Right ventricle myocardium inferior (tissue), 1 donor: ENCODE results near the gene SLC25A43. TPM values are rescaled to one million over a fixed set of nuclear protein-coding genes. Genes with fewer than 3 reads are reported as not detected.

Experiments
- ATAC-seq: fragments of 200-7000 bp; cut with Tn5 transposase; one replicate; pipeline ENCODE4 v1.9.1; 2020; ENCODE audit warnings: mild to moderate bottlenecking, moderate library complexity
- DNase-seq: peaks from one replicate; pipeline ENCODE4 v3.0.0; 2021; ENCODE audit errors: missing footprints
- intact Hi-C: fragments of 100-400 bp; cut with DNase I; formaldehyde crosslinking; loops from one replicate; pipeline ENCODE4 v1.11.0; 2022
- total RNA-seq: library from RNA; stranded (reverse); fragmentation: NEBNext Ultra II Directional; extraction: Animal tissue kit (Norgen Biotek cat#: 25700); gene quantifications from one replicate; pipeline ENCODE4 v1.2.1, GENCODE V29; 2021
- donor health status: DM: no; HTN: yes; CAD: no; lungs with severe emphysema.

Gene SLC25A43
- total RNA-seq, 1 donor from 2014 or later, result 2.2 TPM

- intact Hi-C loops, result no loop called here
- no peak for DNase-seq
- ATAC-seq, result no peak
These were observed 54.1 kb downstream of the SLC25A43 start for GRCh38 chrX:119453202-119453601.

DNA sequence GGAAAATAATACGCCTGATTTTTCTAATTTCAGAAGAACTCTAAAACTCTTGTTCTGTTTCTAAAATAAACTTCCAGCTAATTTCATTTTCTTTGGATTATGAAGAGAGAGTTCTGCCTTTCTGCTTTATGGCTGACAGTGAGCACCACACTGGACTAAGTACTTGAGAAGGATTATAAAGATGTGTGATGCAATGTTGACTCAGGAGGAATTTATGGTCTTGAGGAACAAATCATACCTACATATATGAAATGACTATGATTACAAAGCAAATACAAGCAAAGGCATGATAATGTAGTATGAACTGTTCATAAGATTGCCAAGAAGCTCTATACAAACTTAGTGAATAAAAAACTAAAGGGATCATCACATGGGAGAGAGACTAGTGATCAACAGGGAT, 56.1 kb downstream of the SLC25A43 start:
- DNase-seq (no peak), ATAC-seq (no peak)
- intact Hi-C loops, result no loop called here

GRCh38 chrX:119459181-119459580, 60.0 kb downstream of the SLC25A43 start:
- ATAC-seq (no peak), DNase-seq (no peak)
- intact Hi-C loops, result no loop called here

DNA sequence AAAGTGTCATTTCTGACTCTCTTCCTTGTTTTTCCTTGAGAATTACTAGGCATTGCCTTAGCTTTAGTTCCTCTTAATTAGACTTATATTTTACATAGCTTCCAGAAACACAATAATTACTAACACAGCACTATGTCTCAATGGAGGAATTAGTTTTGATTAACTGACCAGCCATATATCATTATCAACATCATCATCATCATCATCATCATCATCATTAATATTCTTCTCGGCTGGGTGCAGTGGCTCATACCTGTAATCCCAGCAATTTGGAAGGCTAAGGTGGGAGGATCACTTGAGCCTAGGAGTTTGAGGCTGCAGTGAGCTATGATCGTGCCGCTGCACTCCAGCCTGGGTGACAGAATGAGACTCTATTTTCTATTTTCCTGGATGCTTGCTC, 66.4 kb downstream of the SLC25A43 start:
- no peak for ATAC-seq
- intact Hi-C loops, result loop anchor here (5.0 kb wide), 3 partner anchors 38 to 228 kb away; partner anchors contain the start of gene PGRMC1
- DNase-seq, result no peak

GRCh38 chrX:119466970-119467369, 67.8 kb downstream of the SLC25A43 start:
- no peak for DNase-seq
- intact Hi-C loops, result loop anchor here (5.0 kb wide), 3 partner anchors 40 to 230 kb away; partner anchors contain the start of gene PGRMC1
- no peak for ATAC-seq

DNA sequence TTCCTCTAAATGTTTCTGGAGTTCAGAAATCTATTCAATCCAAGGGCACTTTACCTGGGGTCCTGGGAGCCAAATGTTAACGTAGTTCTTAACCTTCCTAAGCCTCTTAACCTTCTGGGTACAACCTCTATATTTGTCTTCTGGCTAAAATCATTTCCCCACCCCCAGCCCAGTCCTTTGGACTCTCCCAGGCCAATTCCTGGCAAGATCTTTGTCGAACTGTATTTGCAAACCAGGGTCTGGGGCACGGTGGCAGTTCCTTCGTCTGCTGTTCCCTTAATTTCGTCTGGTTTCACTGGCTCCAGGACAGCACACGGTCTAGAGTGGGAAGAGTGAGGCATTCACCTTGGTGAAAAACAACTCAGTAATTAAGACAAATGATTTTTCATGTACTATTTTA, 68.3 kb downstream of the SLC25A43 start:
- no peak for DNase-seq
- no peak for ATAC-seq
- intact Hi-C loops, result loop anchor here (5.0 kb wide), 3 partner anchors 40 to 230 kb away; partner anchors contain the start of gene PGRMC1

DNA sequence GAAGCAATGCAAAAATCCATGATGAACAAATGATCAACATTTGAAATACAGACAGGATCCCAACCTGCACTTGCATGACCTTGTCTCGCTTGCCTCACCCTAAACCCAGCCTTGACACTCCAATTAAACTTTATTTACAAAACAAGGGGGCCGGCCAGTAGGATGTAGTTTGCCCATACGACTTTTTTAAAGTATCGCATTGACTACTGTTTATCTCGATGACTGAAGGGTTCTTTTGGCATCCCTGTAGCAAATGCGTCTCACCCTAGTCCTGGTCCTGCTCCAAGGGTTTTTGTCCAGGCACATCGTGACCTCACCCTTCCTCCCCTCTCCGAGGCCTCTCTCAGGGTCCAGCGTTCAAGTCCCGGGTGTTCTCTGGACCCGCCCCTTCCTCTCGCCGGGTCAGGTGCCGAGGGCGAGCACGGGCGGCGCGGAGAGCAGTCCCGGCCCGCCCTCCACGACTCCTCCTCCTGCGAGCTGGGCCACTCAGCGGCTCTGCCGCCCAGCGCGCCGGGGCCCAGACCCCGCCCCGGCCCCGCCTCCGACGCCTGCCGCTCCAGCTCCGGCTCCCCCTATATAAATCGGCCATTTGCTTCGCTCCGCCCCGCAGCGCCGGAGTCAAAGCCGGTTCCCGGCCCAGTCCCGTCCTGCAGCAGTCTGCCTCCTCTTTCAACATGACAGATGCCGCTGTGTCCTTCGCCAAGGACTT, 68.9 kb downstream of the SLC25A43 start, which contains the start of gene SLC25A5:
TSS of gene SLC25A5 (plus strand) at position 603 of the 709 bp plus-strand sequence. CDS start at position 675, 72 bp downstream.
- ATAC-seq (peak; percentile 97), DNase-seq (peak; percentile 92)
- intact Hi-C loops, result loop anchor here (5.0 kb wide), 3 partner anchors 41 to 231 kb away; partner anchors contain the start of gene PGRMC1

DNA sequence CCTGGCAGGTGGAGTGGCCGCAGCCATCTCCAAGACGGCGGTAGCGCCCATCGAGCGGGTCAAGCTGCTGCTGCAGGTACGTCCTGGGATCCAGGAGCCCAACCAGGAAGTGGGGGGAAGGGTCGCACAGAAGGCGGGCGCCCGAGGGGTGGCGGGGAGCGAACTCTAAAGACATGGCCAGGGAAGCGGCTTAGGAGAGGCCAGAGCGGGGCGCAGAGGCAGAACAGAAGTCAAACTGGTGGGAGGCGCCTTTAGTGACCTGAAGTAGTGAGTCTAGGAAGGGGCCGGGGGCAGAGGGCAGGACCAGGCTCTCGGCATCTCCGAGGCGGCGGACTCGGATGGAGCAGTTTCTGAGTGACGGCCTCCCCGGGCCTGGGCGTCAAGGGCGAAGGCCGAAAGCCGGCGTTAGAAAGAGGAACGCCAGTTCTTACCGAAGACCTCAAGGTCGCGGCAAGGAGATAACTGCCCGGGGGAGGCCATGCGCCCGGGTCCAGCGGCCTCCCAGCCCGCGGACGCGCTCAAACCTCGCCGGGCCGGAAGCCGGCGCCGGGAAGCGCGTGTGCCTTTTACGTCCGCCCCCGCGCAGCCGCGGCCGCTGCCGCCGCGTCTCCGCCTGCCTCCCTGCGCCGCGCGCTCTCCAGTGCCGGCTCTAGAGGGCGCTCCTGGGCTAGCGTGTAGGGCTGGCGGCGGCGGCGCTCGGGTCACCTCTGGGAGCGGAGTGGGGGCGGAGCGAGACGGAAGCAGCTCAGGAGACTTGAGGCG, 69.6 kb downstream of the SLC25A43 start:
- DNase-seq (peak; percentile 95), ATAC-seq (peak; percentile 92)
- intact Hi-C loops, result loop anchor here (5.0 kb wide), 3 partner anchors 41 to 231 kb away; partner anchors contain the start of gene PGRMC1

GRCh38 chrX:119469313-119469635, 70.1 kb downstream of the SLC25A43 start:
- DNase-seq (no peak), ATAC-seq (no peak)
- intact Hi-C loops, result loop anchor here (5.0 kb wide), 3 partner anchors 42 to 232 kb away; partner anchors contain the start of gene PGRMC1

DNA sequence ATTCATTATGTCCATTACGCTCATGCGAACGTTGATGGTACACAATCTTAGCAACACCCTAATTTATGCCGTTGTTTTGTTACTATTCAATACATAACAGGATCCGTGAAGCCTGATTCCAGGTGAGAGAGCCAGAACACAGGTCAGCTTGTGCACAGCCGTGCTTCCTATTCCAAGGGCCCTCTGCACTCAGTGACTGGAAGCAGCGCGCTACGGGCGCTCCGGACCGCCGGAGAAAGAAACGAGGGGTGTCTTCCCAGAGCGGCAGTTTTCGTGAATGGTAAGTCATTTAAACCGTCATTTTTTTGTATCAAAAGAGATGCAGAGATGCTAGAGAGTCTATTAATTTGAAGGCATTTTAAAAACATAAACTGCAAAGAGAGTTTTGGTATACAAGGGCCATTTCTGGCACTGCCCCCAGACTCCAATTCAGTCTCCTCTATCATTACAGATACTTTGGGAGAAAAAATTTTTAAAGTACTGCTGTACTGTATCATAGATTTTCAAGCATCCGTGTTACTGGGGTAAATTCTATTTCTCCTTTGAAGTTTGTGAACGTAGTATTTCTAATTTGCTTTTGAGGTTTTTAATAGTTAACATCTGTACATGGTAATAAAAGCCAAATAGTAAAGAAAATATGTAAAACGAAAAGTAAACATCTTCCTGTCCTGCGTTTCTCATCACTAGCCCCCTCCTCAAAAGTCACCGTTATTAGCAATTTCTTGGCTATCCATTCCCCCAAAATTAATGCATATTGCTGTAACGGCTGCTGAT, 75.7 kb downstream of the SLC25A43 start:
- intact Hi-C loops, result no loop called here
- ATAC-seq, result no peak
- no peak for DNase-seq

DNA sequence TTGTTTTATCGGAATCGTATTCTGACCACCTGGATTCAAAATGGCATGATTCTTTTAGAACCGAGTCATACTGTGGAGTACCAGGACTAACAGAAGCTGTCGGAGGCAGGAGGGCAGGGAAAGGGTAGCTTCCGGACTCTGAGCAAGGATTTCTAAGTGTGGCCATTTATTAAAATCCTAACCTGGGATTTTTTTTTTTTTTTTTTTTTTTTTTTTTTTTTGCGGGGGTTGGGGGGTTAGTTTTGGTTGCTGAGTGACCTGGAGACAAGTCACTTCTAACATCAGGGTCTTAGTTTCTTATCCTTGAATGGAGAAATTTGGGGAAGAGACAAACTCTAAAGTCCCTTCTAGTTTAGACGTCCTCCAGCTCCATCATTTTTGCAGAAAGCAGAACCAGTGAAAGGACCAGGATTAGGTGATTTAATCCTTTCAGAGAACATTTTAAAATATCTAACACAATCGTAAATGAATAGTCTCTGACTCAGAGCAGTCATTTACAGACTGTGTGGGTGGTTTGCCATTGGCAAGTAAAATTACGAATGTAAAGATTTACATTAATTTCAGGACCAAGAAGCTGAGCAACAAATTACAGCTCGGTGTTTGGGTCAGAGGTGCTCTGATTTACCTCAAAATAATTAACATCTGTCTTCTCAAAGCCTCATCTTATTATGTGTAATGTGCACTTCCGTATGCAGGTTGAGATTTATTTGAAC, 76.4 kb downstream of the SLC25A43 start:
- intact Hi-C loops, result no loop called here
- no peak for DNase-seq
- ATAC-seq, result no peak

DNA sequence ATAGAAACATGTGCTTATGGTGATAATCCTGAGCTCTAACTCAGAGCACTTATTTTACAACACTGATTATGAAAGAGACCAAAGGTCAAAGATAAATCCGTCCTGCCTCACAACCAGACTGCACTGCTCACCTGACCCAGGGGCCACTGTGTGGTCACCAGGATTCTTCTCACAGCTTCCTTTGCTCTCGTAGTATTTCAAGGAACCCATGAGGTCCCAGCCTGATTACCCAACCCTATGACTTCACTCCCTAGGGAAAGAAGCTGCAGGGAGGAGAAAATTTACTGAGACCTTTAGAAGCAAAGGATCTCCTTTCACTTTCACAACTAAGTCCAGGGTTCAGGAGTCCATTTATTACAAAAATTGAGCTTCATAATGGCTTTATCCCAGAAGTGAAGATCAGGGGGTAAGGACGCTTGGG, 78.7 kb downstream of the SLC25A43 start:
- no peak for DNase-seq
- peak; percentile 50 for ATAC-seq
- intact Hi-C loops, result no loop called here

GRCh38 chrX:119478504-119478903, 79.4 kb downstream of the SLC25A43 start:
- ATAC-seq (no peak), DNase-seq (no peak)
- intact Hi-C loops, result no loop called here

DNA sequence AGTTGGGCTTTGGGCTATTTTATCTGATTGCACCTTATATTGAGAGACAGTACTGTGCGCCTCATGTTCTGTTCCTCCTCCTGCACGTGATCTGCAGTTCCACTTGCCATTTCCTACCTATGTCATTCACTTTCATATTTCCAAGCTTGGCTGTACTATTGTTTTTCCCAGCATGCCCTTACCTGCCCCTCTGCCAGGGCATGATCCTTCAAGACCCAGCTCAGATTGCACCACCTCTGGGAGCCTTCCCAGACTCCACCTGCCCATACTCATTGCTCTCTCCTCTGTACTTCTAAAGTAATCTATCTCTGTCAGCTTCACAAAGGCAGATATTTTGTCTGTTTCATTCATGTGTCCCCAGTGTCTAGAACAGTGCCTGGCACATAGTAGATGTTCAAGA, 80.7 kb downstream of the SLC25A43 start:
- ATAC-seq (no peak), DNase-seq (no peak)
- intact Hi-C loops, result no loop called here

DNA sequence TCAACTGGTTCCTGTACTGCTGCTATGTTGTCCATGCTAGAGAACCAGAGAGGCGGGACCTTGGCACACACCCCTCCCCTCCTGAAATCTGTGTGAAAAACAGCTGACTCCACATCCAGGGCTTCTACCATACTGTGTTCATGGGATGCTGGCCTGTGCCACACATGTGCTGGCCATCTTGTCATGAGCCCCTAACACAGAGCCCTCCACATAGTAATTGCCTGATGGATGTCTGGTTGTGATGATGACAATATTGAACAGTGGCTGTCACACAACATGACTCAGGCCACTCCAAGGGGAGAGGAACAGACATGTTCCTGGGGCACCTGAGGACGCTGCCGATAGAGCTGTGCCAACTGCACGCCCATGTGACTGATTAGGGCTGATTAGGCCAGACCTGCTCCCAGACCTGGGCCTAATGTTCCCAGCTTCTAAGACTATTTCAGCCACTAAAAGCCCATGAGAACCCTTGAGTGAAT, 82.2 kb downstream of the SLC25A43 start:
- intact Hi-C loops, result no loop called here
- DNase-seq (peak; percentile 42), ATAC-seq (peak; percentile 74)

DNA sequence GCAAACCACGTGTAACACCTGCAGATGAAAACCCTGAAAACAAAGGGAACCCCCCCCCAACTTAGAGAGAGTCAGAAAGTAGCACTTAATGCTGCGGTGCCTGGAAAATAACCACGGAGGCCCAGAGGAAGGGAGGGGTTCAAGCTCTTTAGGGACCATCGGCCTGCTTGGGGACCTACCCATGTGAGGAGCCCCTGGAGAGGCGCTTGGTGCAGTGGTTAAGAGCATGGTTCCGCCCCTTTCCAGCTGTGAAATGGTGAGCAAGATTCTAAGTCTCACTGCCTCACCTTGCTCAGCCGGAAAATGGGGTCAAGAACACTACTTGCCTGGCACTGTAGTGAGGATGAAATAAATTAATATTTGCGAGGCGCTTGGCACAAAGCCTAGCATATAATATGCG, 82.9 kb downstream of the SLC25A43 start:
- intact Hi-C loops, result no loop called here
- ATAC-seq, result peak; percentile 4
- no peak for DNase-seq

DNA sequence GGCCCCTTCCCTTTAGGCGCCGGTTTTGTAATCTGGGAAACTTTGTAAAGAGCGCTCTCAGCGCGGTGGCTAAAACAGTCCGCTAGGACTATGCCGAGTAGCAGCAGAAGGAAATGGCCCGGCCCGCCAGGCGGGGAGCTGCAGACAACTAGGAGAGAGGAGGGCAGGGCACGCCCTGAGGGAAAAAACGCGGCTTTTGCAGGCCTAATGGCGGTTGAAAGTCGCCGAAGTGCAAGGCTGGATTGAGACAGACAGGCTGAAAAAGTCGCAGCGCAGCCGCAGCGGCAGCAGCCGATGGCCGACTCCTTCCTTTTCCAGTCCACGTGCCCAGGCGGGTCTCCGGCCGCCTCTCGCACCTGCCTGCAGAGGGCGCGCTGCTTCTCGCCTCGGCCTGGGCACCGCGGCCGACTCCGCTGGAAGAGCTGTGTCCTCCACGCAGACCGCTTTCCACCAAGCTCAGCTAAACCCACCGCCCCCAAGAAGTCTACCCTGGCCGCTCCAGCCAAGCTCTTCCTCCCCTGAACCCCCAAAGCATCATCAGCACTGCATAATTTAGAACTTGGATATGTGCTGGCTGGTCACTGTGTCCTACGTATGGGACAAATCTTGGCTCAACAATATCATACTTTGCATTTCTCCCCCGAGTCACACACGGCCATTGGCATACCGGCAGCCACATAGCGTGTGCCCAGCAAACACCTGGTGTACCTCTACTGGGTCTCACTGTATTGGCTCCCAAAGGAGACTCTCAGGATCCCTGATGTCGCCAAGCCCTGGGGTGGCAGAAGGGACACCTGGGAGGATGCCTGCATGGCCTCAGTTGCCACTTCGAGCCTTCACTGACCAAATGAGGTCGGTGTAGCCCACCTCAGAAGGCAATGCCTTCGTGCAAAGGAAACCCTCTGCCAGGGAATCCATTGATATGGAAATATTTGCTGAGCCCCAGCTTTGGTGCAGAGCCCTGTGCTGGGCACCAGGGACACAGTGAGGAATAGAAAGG, 83.6 kb downstream of the SLC25A43 start:
- ATAC-seq (peak; percentile 78), DNase-seq (peak; percentile 85)
- intact Hi-C loops, result no loop called here
